Activated CD8-positive, alpha-beta T cell treated with anti-CD3 and anti-CD28 coated beads for 36 hours (primary cell): Measurements from ENCODE around the gene LRIF1. TPM values are rescaled to one million over a fixed set of nuclear protein-coding genes. Genes with fewer than 3 reads are reported as not detected.
A peak's percentile ranks its signal among the peaks of the same experiment; 100 is the strongest.

Experiments used
- ATAC-seq: fragments of 200-7000 bp; cut with Tn5 transposase; one replicate; pipeline ENCODE4 v1.10.0; 2021; ENCODE audit warnings: mild to moderate bottlenecking, moderate library complexity
- CTCF ChIA-PET: fragments of 350-600 bp; sonication (Branson Sonifier 250); formaldehyde crosslinking; loops from one replicate; lab custom pipeline; 2021; ENCODE audit warnings: antibody characterized with exemption; lab: Charles Lee
- POLR2A ChIA-PET: fragments of 350-600 bp; sonication (Branson Sonifier 250); formaldehyde crosslinking; loops from one replicate; lab custom pipeline; 2021; ENCODE audit warnings: antibody characterized with exemption; lab: Charles Lee
- DNase-seq: peaks from one replicate; pipeline ENCODE4 v3.0.0-alpha.2; 2020
- H3K27ac Mint-ChIP-seq: one replicate; pipeline ENCODE4 v1.8.0; 2021; ENCODE audit warnings: mild to moderate bottlenecking, mixed read lengths
- H3K27me3 Mint-ChIP-seq: one replicate; pipeline ENCODE4 v1.8.0; 2021; ENCODE audit warnings: mixed read lengths
- H3K36me3 Mint-ChIP-seq: one replicate; pipeline ENCODE4 v1.8.0; 2021; ENCODE audit warnings: low read depth, mixed read lengths
- H3K4me1 Mint-ChIP-seq: one replicate; pipeline ENCODE4 v1.8.0; 2021; ENCODE audit warnings: low read depth, mixed read lengths
- H3K4me3 Mint-ChIP-seq: one replicate; pipeline ENCODE4 v1.8.0; 2021; ENCODE audit warnings: mild to moderate bottlenecking, moderate library complexity, mixed read lengths
- H3K9me3 Mint-ChIP-seq: one replicate; pipeline ENCODE4 v1.8.0; 2021; ENCODE audit warnings: mixed read lengths
- CTCF ChIP-seq: fragments of 200-600 bp; IDR thresholded peaks from one replicate; pipeline ENCODE4 v1.8.0; 2022; ENCODE audit warnings: antibody characterized with exemption, mild to moderate bottlenecking
- intact Hi-C: fragments of 100-400 bp; cut with micrococcal nuclease; formaldehyde crosslinking; loops from one replicate; pipeline ENCODE4 v1.10.0; 2022
- total RNA-seq, 2 experiments: library from RNA; stranded (reverse); gene quantifications; one replicate each; pipeline ENCODE4 v1.2.3, GENCODE V29; 2021

LRIF1 gene
- total RNA-seq, 2 experiments from 2014 or later, result 16.0 to 16.1 TPM

- Mint-ChIP-seq H3K36me3 (peaks cover 4% of the 10 kb centered on the region), H3K9me3 (peaks cover 24% of the 10 kb centered on the region), H3K27ac (no peak overlapping the region), H3K27me3 (peaks cover 2% of the 10 kb centered on the region), H3K4me1 (peaks cover 16% of the 10 kb centered on the region), H3K4me3 (no peak overlapping the region)
- no peak for ATAC-seq
- no peak for DNase-seq
- ChIA-PET CTCF (interaction anchor here (1.3 kb wide), 1 partner anchor 128 kb away, joined by 3 read pairs; no protein-coding TSS in a partner anchor), POLR2A (no interaction called here)
- intact Hi-C loops, result no loop called here
- TF ChIP-seq CTCF, result no peak
These were observed 49.0 kb downstream of the LRIF1 start for GRCh38 chr1:110914676-110915075.

- POLR2A ChIA-PET, result no interaction called here
- peaks cover 36% of the 10 kb centered on the region for H3K9me3 Mint-ChIP-seq
These were observed 50.9 kb downstream of the LRIF1 start for GRCh38 chr1:110912784-110913183.

GRCh38 chr1:110903853-110904500, 59.7 kb downstream of the LRIF1 start:
- H3K36me3 Mint-ChIP-seq, result peaks cover 48% of the 10 kb centered on the region
- POLR2A ChIA-PET, result interaction anchor here (1.0 to 2.8 kb wide), 5 partner anchors 10 to 117 kb away, joined by 3 to 8 read pairs (median 5); partner anchors contain the start of gene CD53

More at GRCh38 chr1:110912784-110913183, 50.9 kb downstream of the LRIF1 start:
- no peaks in the 10 kb centered on the region for H3K27me3 Mint-ChIP-seq
- CTCF ChIA-PET, result no interaction called here
- H3K36me3 Mint-ChIP-seq, result peaks cover 5% of the 10 kb centered on the region
- TF ChIP-seq CTCF, result no peak
- no peak for DNase-seq
- no peak overlapping the region for H3K4me3 Mint-ChIP-seq
- ATAC-seq, result no peak
- no peak overlapping the region for H3K27ac Mint-ChIP-seq
- intact Hi-C loops, result no loop called here
- peaks cover 16% of the 10 kb centered on the region for H3K4me1 Mint-ChIP-seq

GRCh38 chr1:110902820-110903463, 60.8 kb downstream of the LRIF1 start:
- intact Hi-C loops, result no loop called here
- H3K9me3 Mint-ChIP-seq, result peaks cover 19% of the 10 kb centered on the region
- peaks cover 19% of the 10 kb centered on the region for H3K4me1 Mint-ChIP-seq
- no peak for ATAC-seq
- peak overlapping the region; percentile 43 for H3K27ac Mint-ChIP-seq
- ChIA-PET CTCF (interaction anchor here (0.8 kb wide), 1 partner anchor 73 kb away, joined by 3 read pairs; no protein-coding TSS in a partner anchor), POLR2A (interaction anchor here (0.7 to 2.8 kb wide), 8 partner anchors 9 to 100 kb away, joined by 3 to 8 read pairs (median 3); partner anchors contain the start of gene CD53)
- DNase-seq, result no peak
- peaks cover 58% of the 10 kb centered on the region for H3K36me3 Mint-ChIP-seq
- no peak for TF ChIP-seq CTCF
- no peaks in the 10 kb centered on the region for H3K27me3 Mint-ChIP-seq
- no peak overlapping the region for H3K4me3 Mint-ChIP-seq

More at GRCh38 chr1:110903853-110904500, 59.7 kb downstream of the LRIF1 start:
- TF ChIP-seq CTCF, result no peak
- CTCF ChIA-PET, result interaction anchor here (0.8 to 1.0 kb wide), 2 partner anchors 74 to 127 kb away, joined by 3 read pairs; no protein-coding TSS in a partner anchor
- Mint-ChIP-seq H3K4me1 (peaks cover 12% of the 10 kb centered on the region), H3K27ac (peak overlapping the region; percentile 43), H3K27me3 (no peaks in the 10 kb centered on the region), H3K9me3 (peaks cover 25% of the 10 kb centered on the region), H3K4me3 (no peak overlapping the region)
- peak; percentile 23 for DNase-seq
- ATAC-seq, result peak; percentile 58
- intact Hi-C loops, result no loop called here
